Measurements from ENCODE around the gene AQP1.

AQP1 gene

GRCh38 chr7:30922596-30922995 is 10.9 kb downstream of the AQP1 start:
- peak in 2 of 5 donors; percentile 1 to 4 for DNase-seq

GRCh38 chr7:30923009-30923773 is 11.5 kb downstream of the AQP1 start:
- peak in 2 of 5 donors; percentile 3 to 9 for DNase-seq

- DNase-seq, result peak in 2 of 5 donors; percentile 2 to 4
Observed at GRCh38 chr7:30923774-30924413, 12.2 kb downstream of the AQP1 start.

- peak in 1 of 5 donors; percentile 1 for DNase-seq
Observed at GRCh38 chr7:30924624-30925023, 13.0 kb downstream of the AQP1 start.

GRCh38 chr7:30925117-30925516 is 13.5 kb downstream of the AQP1 start:
- no peak for DNase-seq

- peak in 1 of 5 donors; percentile 2 for DNase-seq
Observed at GRCh38 chr7:30925913-30926312, 14.3 kb downstream of the AQP1 start.

GRCh38 chr7:30926313-30926712 is 14.7 kb downstream of the AQP1 start:
- DNase-seq, result no peak

- DNase-seq, result no peak
Observed at GRCh38 chr7:30927040-30927439, 15.4 kb downstream of the AQP1 start.

GRCh38 chr7:30927559-30927958 is 15.9 kb downstream of the AQP1 start:
- no peak for DNase-seq

- no peak for DNase-seq
Observed at GRCh38 chr7:30928254-30928872, 16.7 kb downstream of the AQP1 start.

GRCh38 chr7:30929686-30930085 is 18.0 kb downstream of the AQP1 start:
- DNase-seq, result no peak

- DNase-seq, result no peak
Observed at GRCh38 chr7:30930621-30931020, 19.0 kb downstream of the AQP1 start.

GRCh38 chr7:30931161-30931928 is 19.7 kb downstream of the AQP1 start:
- no peak for DNase-seq

- DNase-seq, result no peak
Observed at GRCh38 chr7:30931929-30932540, 20.4 kb downstream of the AQP1 start.

- DNase-seq, result no peak
Observed at GRCh38 chr7:30932562-30932961, 20.9 kb downstream of the AQP1 start.

GRCh38 chr7:30933124-30933974 is 21.7 kb downstream of the AQP1 start:
- peak in 1 of 5 donors; percentile 8 for DNase-seq

- DNase-seq, result no peak
Observed at GRCh38 chr7:30934225-30934624, 22.6 kb downstream of the AQP1 start.

- no peak for DNase-seq
Observed at GRCh38 chr7:30934732-30935568, 23.3 kb downstream of the AQP1 start.

GRCh38 chr7:30935569-30935877 is 23.9 kb downstream of the AQP1 start:
- no peak for DNase-seq

GRCh38 chr7:30936650-30937245 is 25.1 kb downstream of the AQP1 start:
- DNase-seq, result no peak

Measured in T-helper 1 cell (primary cell).